ENCODE data around the gene OBI1.

OBI1 gene

GRCh38 chr13:78592584-78592983, 66.4 kb downstream of the OBI1 start:
- no peak for DNase-seq (ENCODE audit: low read depth in 1 of 2, low spot score in 1 of 2)

- no peak for DNase-seq (ENCODE audit: low read depth in 1 of 2, low spot score in 1 of 2)
Observed at GRCh38 chr13:78589206-78589605, 69.7 kb downstream of the OBI1 start.

DNA sequence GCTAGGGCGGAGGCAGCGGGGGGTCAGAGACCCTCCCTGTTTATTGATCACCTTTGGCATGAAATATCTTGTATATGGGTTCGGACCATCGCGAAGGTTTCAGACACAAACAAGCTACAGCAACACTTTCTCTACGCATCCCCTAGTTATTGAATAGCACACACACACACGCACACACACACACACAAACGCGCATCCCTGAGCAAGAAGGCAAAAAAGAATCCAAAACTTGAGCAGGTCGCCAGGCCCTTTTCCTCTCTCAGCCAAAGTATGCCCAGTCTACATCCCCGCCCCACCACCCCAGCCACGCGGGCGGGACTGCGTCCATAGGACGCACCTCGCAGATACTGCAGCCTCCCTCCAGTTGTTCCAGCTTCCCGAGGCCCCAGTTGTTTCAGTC, 71.6 kb downstream of the OBI1 start:
- DNase-seq (ENCODE audit: low read depth in 1 of 2, low spot score in 1 of 2) = no peak

DNA sequence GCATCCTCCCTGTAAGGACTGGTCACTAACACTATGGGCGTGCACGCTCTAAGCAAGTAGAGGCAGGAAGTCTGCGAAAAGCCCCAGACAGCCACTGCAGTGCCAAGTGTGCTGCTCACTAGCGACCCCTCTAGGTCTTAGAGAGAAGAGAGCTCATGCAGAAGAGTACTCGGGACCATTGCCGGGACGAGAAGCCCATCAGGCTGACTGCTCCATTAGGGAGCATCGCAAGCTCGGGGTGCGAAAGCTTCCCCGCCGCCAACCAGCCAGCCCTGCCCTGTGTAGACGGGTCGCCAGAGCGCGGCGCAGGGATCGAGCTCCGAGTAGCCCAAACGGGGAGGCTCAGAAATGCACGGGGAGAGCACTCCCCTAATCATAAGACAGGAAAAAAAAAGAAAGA, 72.2 kb downstream of the OBI1 start:
- DNase-seq (ENCODE audit: low read depth in 1 of 2, low spot score in 1 of 2) = no peak

GRCh38 chr13:78576261-78576660, 82.7 kb downstream of the OBI1 start:
- no peak for DNase-seq (ENCODE audit: low read depth in 1 of 2, low spot score in 1 of 2)

DNA sequence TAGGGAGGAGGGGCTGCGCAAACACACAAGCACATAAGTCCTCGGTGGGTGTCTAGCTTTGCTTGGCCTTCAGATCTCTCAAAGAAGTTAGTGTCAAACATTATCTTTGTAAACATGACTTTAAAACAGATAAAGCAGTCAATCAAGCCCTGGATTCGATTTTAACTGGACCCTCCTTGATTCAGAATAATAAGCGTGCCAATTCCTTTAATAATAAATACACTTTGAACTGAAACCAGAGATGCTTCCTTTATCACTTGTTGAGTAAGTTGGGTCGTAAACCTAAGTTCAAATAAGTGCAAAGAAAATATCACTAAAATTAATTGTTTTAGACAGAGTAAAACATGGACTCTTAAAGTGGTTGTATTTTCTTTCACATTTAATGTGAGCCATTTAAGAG, 86.5 kb downstream of the OBI1 start:
- DNase-seq (ENCODE audit: low read depth in 1 of 2, low spot score in 1 of 2) = no peak

DNA sequence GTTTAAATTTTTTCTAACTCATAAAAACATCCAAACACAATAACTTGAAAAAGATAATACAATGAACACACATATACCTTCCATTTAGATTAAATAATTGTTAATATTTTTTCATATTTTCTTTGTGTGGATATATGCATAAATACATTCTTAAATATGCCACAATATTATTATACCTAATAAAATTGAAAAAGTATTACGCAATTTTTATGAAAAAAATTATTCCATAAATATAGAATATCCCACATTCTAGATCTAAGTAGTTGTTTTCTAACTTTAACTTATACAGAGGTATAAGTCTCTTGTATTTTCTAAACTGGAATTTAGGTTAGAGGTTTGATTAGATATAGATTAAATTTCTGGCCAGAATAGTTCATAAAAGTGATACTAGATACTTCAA, 89.9 kb downstream of the OBI1 start:
- DNase-seq (ENCODE audit: low read depth in 1 of 2, low spot score in 1 of 2) = no peak

- DNase-seq (ENCODE audit: low read depth in 1 of 2, low spot score in 1 of 2) = no peak
Observed at GRCh38 chr13:78566631-78567030, 92.3 kb downstream of the OBI1 start.
